A549 treated with Hydrocortisone at 1 μM for 4 hours (cell line): ENCODE data around the gene GTF2F1. TPM values are rescaled to one million over a fixed set of nuclear protein-coding genes. Genes with fewer than 3 reads are reported as not detected.

Experiments used
- total RNA-seq: library from RNA; stranded (reverse); fragments of 200-300 nt; extraction: Qiagen RNA extraction; gene quantifications from 5 replicates; pipeline ENCODE4 v1.2.3, GENCODE V29; 2022

The GTF2F1 gene
- total RNA-seq, result 53.0 to 62.0 TPM (median 54.9 TPM) in 5 replicates

GRCh38 chr19:6393074-6393982 is at the start of gene GTF2F1:
Gene GTF2F1 (minus strand): TSS chr19:6393164. CDS start chr19:6392995, 169 bp downstream.

GRCh38 chr19:6433663-6434062 is 40.7 kb upstream of the GTF2F1 start, which contains the start of gene SLC25A41:
Gene SLC25A41 (minus strand): TSS chr19:6433763. CDS start chr19:6433693, 70 bp downstream.

GRCh38 chr19:6424195-6424938 is 31.4 kb upstream of the GTF2F1 start, which contains the start of gene KHSRP:
Gene KHSRP (minus strand): TSS chr19:6424811. CDS start chr19:6424701, 110 bp downstream.

GRCh38 chr19:6375411-6376010 is 17.5 kb downstream of the GTF2F1 start, which contains the start of gene PSPN:
Gene PSPN (minus strand): TSS chr19:6375933. CDS start chr19:6375849, 84 bp downstream.

GRCh38 chr19:6372594-6373095 is 20.3 kb downstream of the GTF2F1 start, which contains the start of gene ALKBH7:
Gene ALKBH7 (plus strand): TSS chr19:6372794. CDS start chr19:6372821, 27 bp downstream.

GRCh38 chr19:6333439-6333838 is 59.5 kb downstream of the GTF2F1 start, which contains the start of gene ACER1:
Gene ACER1 (minus strand): TSS chr19:6333612. CDS start chr19:6333551, 61 bp downstream.

Other genes with a start within 250 kb of the GTF2F1 start
- 19.5 to 21.6 TPM (median 20.5 TPM) in 5 replicates for gene MLLT1, start 113.2 kb downstream of the GTF2F1 start, total RNA-seq
- not detected in 5 replicates for gene ACER1, start 59.6 kb downstream of the GTF2F1 start, total RNA-seq
- gene CLPP, start 31.6 kb downstream of the GTF2F1 start, total RNA-seq, result 41.0 to 77.7 TPM (median 72.0 TPM) in 5 replicates
- 14.2 to 39.7 TPM (median 37.3 TPM) in 5 replicates for gene ALKBH7, start 20.4 kb downstream of the GTF2F1 start, total RNA-seq
- 0.46 to 1.0 TPM (median 0.77 TPM) in 5 replicates for gene PSPN, start 17.2 kb downstream of the GTF2F1 start, total RNA-seq
- 179 to 222 TPM (median 196 TPM) in 5 replicates for gene KHSRP, start 31.6 kb upstream of the GTF2F1 start, total RNA-seq
- 0.08 to 0.13 TPM (median 0.12 TPM) in 3 of 5 replicates, not detected in the others for gene SLC25A41, start 40.6 kb upstream of the GTF2F1 start, total RNA-seq
- 17.5 to 20.9 TPM (median 18.9 TPM) in 5 replicates for gene SLC25A23, start 66.6 kb upstream of the GTF2F1 start, total RNA-seq
- 3.1 to 4.6 TPM (median 4.2 TPM) in 5 replicates for gene CRB3, start 71.1 kb upstream of the GTF2F1 start, total RNA-seq
- 0.13 to 0.25 TPM (median 0.21 TPM) in 5 replicates for gene DENND1C, start 88.6 kb upstream of the GTF2F1 start, total RNA-seq
- 6.0 to 7.4 TPM (median 6.6 TPM) in 5 replicates for gene TUBB4A, start 109.1 kb upstream of the GTF2F1 start, total RNA-seq
- 2.3 to 4.8 TPM (median 4.5 TPM) in 5 replicates for gene TNFSF9, start 137.9 kb upstream of the GTF2F1 start, total RNA-seq
- 11.4 to 24.9 TPM (median 21.6 TPM) in 5 replicates for gene CD70, start 198.0 kb upstream of the GTF2F1 start, total RNA-seq